Putamen (tissue), 1 donor: ENCODE measurements around the gene COL27A1.

Source experiments
- DNase-seq: peaks from one replicate; pipeline ENCODE4 v3.0.0-alpha.2; 2016; ENCODE audit warnings: low spot score

COL27A1 gene

GRCh38 chr9:114247077-114247476, 91.7 kb downstream of the COL27A1 start:
- DNase-seq: no peak

DNA sequence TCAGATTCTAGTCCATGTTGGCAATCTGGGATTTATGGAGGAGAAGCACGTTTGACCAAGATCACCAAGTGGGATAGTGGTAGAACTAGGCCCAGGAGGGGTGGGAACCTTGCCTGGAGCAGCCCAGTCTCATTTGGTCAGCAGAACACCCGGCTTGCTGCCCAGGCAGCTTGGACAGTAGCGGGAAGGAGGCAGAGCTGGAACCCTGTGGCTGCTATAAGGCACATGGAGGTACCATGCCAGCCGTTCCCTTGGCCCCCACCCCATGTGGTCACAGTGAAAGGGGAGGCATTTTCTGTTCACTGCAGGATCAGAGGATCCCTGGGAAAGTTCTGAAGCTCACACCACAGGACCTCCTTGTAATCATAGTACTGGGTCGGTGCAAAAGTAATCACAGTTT, 92.2 kb downstream of the COL27A1 start:
- DNase-seq: no peak

- DNase-seq: no peak
These were observed 93.0 kb downstream of the COL27A1 start for GRCh38 chr9:114248299-114248707.

- DNase-seq: no peak
These were observed 94.3 kb downstream of the COL27A1 start for GRCh38 chr9:114249424-114250234.

- DNase-seq: peak; percentile 75
These were observed 94.9 kb downstream of the COL27A1 start for GRCh38 chr9:114250235-114250568.

GRCh38 chr9:114250648-114251047, 95.3 kb downstream of the COL27A1 start:
- no peak for DNase-seq

GRCh38 chr9:114252394-114252793, 97.1 kb downstream of the COL27A1 start:
- no peak for DNase-seq

DNA sequence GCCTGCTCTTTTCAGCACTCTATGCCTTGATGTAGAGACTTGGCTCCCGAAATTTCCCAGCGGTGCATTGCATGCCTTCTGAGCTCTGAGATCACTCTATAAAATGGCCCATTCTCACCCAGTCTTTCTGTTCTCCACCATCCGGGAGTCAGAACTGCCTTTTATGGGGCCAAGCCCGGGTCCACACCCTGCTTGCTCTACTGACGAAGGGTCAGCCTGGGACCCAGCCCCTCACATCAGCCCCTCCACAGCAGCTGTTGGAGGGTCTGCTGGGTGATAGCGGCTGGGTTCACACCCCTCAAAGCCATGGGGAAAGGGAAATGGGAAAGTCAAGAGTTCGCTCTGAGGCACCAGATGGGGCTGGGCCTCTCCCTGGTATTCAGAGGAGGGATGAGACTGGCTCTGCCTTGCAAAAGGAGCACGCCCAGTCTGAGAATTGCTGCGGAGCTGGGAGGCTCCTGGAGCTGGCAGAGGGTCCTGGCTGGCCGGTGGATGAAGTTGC, 101.5 kb downstream of the COL27A1 start:
- no peak for DNase-seq

DNA sequence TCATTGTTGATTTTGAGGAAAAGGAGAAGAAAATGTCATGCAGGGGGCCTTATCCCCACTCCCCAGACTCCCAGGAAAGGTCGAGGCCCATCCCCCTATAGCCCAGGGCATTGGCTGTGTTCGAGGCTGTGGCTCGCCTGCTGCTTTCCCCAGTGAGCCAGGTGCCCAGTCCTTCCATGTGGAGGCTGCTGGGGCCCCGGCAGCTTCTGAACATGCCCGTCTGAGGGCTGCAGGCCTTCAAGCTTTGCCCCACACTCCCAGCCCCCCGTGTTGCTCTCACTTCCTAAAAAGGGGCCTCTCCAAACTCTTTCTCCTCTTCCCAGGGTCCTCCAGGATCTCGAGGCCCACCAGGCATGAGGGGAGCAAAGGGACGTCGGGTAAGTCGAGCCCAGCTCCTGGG, 102.9 kb downstream of the COL27A1 start:
- DNase-seq: no peak

- DNase-seq: no peak
These were observed 103.8 kb downstream of the COL27A1 start for GRCh38 chr9:114258866-114259797.

DNA sequence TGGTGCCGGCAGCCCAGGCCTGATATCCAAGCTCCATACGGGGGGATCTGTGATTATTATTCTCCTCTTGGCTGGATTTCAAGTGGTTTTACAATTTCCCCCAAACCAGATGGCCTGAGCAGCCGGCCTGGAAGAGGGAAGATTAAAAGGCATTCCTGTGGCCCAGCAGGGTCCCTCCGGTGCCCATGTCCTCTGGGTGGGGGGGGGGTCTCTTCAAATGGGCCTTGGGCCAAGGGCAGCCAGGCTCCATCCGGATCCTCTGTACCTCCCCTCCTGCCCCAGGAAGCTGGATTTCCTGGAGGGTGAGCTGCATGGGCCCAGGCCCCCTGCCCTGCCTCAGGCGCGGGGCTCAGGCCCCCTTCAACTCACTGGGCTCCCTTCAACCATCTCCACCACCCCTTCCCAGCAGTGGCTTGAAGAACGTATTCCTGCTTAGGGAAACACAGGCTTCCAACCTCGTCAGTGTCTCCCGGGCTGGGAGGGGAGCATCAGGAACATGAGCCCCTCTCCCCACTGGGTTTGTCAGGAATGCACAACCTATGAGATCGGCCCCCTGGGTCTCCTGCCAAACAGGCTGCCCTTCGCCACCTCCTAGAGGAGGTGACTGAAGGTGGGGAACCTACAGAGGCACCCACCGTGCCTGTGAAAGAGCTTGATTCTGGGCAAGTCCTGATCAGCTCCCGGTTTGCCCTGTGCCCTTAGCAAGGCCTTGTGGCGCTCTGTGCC, 104.6 kb downstream of the COL27A1 start:
- no peak for DNase-seq

GRCh38 chr9:114261026-114261425, 105.7 kb downstream of the COL27A1 start:
- no peak for DNase-seq

DNA sequence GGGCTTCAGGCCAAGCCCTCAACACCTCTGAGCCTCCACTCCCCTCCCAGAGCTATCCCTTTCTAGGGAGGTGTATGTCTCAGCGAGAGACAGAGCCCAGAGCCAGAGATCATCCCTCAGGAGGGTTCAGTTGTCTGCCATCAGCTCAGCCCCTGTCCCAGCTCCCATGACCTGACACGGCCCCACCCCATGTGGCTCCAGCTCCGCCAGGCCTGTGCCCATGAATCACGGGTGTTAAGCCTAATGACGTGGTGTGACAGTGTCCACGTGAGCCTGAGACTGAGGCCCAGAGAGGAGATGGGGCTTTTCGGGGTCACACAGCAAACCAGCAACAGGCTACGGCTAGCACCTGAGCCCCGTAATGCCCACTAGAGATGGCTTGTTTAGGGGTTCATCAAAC, 106.7 kb downstream of the COL27A1 start:
- DNase-seq: no peak

GRCh38 chr9:114263853-114264510, 108.6 kb downstream of the COL27A1 start:
- DNase-seq: no peak

GRCh38 chr9:114264806-114265550, 109.6 kb downstream of the COL27A1 start:
- no peak for DNase-seq

DNA sequence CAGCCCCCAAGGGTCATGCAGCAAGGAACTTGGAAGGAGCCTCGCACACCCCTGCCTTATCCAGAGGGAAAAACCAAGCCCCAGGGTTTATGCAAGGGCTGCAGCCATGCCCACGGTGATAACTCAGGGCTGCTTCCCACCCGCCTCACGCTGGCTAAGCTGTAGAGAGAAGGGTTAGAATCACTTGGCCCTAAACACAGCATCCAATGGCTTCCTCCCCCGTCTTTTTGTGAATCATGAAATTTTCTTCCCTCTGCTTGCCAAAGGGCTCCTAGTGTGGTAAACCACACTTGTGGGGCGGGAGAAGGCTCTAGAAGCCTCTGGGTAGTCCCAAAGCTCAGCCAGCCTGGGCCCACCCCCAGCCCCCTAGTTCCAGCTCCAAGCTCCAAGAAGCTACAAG, 111.6 kb downstream of the COL27A1 start:
- DNase-seq: no peak

DNA sequence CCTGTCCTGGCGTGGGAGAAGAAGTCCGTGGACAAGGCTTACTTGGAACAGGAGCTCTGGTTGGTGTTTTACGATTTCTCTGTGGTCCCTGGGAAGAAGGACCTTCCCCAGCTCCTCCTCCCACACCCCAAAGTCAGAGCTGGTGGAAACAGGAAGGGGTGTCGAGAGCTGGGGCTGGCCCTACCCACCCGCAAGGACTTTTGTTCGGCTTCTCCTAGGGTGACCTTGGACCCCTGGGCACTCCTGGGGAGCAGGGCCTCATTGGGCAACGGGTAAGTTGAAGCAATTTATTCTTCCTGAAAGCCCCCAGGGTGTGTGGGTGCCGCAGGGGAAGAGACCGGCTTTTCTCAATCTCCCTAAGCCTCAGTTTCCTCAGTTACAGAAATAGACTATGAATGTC, 113.7 kb downstream of the COL27A1 start:
- DNase-seq: no peak

DNA sequence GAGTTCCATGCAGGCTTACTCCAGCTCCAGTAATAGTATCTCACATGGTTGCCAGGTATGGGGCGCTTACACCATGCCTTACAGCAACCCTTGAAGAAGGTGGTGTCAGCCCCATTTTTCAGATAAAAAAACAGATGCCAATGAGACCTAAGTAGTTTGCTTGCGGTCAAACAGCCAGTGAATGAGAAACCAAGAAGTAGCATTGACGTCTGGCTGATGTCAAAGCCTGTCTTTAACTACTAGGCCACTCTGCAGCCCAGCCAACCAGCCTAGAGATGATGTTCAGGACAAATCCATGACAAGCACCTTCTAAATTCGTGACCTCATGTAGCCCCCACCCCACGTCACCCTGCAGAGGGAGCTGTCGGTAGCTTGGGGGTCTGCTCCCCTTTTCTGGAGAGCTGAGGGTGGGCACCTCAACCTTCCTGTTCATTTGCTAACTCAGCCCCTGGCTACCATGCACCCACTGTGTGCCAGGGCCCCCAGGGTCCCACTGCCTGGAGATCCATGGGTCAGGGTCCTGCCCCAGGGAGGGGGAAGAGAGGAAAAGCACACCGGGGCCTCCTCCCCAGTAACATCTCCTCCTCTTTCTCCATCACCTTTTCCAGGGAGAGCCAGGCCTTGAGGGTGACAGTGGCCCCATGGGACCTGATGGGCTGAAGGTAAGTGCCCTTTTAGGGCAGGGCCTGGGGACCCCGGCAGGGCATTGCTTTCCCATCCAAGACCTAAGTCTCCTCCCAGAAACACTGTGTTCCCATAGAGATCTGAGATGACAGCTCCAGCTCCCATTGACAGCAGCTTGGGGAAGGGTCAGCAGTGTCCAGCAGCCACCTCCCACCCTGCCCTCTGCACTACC, 115.0 kb downstream of the COL27A1 start:
- DNase-seq: no peak

DNA sequence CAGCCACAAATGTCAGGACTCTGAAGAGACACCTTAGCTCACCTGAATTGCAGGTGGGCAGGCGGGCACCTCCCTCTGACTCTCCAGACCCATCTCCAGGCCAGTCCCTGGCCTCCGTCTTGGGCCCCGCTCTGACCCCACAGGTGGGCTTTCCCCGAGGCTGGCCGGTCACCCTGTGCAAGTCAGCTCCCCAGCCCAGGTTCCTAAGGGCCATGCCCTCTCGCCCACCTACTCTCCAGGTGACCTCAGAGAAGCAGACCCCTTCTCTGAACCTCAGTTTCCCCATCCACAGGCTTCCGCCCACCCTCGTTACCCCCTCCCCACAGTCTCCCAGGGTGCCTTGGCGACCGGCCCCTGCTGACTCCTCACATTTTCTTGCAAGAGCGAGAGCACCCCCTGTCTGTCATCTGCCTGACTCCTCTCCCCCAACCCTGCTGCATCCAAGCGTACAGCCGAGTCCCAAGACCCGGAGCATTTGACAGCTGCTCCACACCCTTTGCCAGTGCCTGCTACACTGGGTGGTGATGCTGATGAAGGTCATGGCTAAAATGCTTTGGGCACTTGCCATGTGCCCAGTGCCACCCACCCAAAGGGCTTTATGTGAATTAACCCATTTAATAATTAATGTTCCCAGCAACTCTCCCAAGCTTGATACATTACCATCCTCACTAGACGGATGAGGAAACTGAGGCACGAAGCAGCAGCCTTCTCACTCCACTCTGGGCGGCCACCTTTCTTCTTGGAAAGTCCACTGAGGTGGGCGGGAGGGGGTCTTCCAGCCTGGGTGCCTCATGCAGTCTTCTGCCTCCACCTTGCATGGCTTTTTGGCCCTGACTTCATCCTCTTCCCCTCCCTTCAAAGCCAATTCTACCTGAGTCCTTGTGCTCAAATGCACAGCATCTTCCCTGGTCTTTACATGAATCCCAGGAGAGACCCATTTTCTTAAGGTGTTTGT, 116.5 kb downstream of the COL27A1 start:
- DNase-seq: peak; percentile 27
